HepG2 (cell line): ENCODE data around the gene DDAH2. TPM values are rescaled to one million over a fixed set of nuclear protein-coding genes. Genes with fewer than 3 reads are reported as not detected.
A peak's percentile ranks its signal among the peaks of the same experiment; 100 is the strongest.

Experiments used
- ESRRA ChIP-seq: sonication (generic); formaldehyde crosslinking; IDR thresholded peaks from 2 replicates; pipeline ENCODE4 v1.5.1; 2020; ENCODE audit warnings: mild to moderate bottlenecking, low read depth, missing genetic modification reagents
- FOXJ3 ChIP-seq: sonication (generic); formaldehyde crosslinking; IDR thresholded peaks from 2 replicates; pipeline ENCODE4 v1.4.0; 2020; ENCODE audit warnings: missing genetic modification reagents, mild to moderate bottlenecking, borderline replicate concordance
- GZF1 ChIP-seq: sonication (generic); formaldehyde crosslinking; IDR thresholded peaks from 2 replicates; pipeline ENCODE4 v1.5.1; 2020; ENCODE audit warnings: mild to moderate bottlenecking, missing genetic modification reagents
- HIC2 ChIP-seq: sonication (generic); formaldehyde crosslinking; IDR thresholded peaks from 2 replicates; pipeline ENCODE4 v1.9.0; 2022; ENCODE audit warnings: low read depth, missing genetic modification reagents
- HOXA9 ChIP-seq: sonication (generic); formaldehyde crosslinking; IDR thresholded peaks from 2 replicates; pipeline ENCODE4 v1.8.1; 2022; ENCODE audit warnings: missing genetic modification reagents, mild to moderate bottlenecking, moderate library complexity, borderline replicate concordance
- KDM5A ChIP-seq: fragments of 200-600 bp; sonication (generic); IDR thresholded peaks from 2 replicates; pipeline ENCODE4 v1.7.0; 2018; ENCODE audit warnings: antibody characterized with exemption, mild to moderate bottlenecking, low read length, borderline replicate concordance
- MAFG ChIP-seq: sonication (generic); formaldehyde crosslinking; IDR thresholded peaks from 2 replicates; pipeline ENCODE4 v1.5.1; 2020; ENCODE audit warnings: mild to moderate bottlenecking, missing genetic modification reagents
- MLXIP ChIP-seq: sonication (generic); formaldehyde crosslinking; IDR thresholded peaks from 2 replicates; pipeline ENCODE4 v1.9.0; 2021; ENCODE audit warnings: missing genetic modification reagents, borderline replicate concordance
- MXI1 ChIP-seq: IDR thresholded peaks from 3 replicates; pipeline ENCODE4 v1.6.1; 2012; ENCODE audit warnings: low read depth, low read length, inconsistent platforms, borderline replicate concordance
- NFRKB ChIP-seq: fragments of 450-650 bp; IDR thresholded peaks from 2 replicates; pipeline ENCODE4 v1.6.1; 2017
- NR0B2 ChIP-seq: sonication (generic); formaldehyde crosslinking; IDR thresholded peaks from 2 replicates; pipeline ENCODE4 v1.4.0; 2020; ENCODE audit warnings: mild to moderate bottlenecking, missing genetic modification reagents
- PCBP2 ChIP-seq: fragments of 200-400 bp; formaldehyde crosslinking; optimal IDR thresholded peaks from 2 replicates; pipeline ENCODE3; 2018; ENCODE audit warnings: low read length, low read depth; ENCODE audit not compliant: poor library complexity, severe bottlenecking
- POLR2A ChIP-seq, 2 experiments: IDR thresholded peaks; 2 replicates each; pipeline ENCODE4 v1.6.1; 2011; ENCODE audit warnings: low read depth in 2 of 2, low read length in 2 of 2, mild to moderate bottlenecking in 1 of 2, moderate library complexity in 1 of 2; ENCODE audit not compliant: insufficient read depth in 1 of 2
- RAD21 ChIP-seq: fragments of 450-650 bp; formaldehyde crosslinking; IDR thresholded peaks from 2 replicates; pipeline ENCODE4 v1.5.0; 2020; ENCODE audit warnings: mild to moderate bottlenecking
- TBL1XR1 ChIP-seq: fragments of 150-350 bp; IDR thresholded peaks from 2 replicates; pipeline ENCODE4 v1.6.1; 2014; ENCODE audit warnings: borderline replicate concordance, low read length; ENCODE audit not compliant: partially characterized antibody
- ZBTB3 ChIP-seq: sonication (generic); formaldehyde crosslinking; IDR thresholded peaks from 2 replicates; pipeline ENCODE4 v1.4.0; 2020; ENCODE audit warnings: low read depth, mild to moderate bottlenecking, moderate library complexity, missing genetic modification reagents, borderline replicate concordance
- ZNF142 ChIP-seq: sonication (generic); formaldehyde crosslinking; IDR thresholded peaks from 2 replicates; pipeline ENCODE4 v1.4.0; 2020; ENCODE audit warnings: missing genetic modification reagents
- ZNF350 ChIP-seq: sonication (generic); formaldehyde crosslinking; IDR thresholded peaks from 2 replicates; pipeline ENCODE4 v1.4.0; 2020; ENCODE audit warnings: mild to moderate bottlenecking, low read depth, missing genetic modification reagents, borderline replicate concordance
- ZNF547 ChIP-seq: sonication (generic); formaldehyde crosslinking; IDR thresholded peaks from 2 replicates; pipeline ENCODE4 v1.5.1; 2020; ENCODE audit warnings: mild to moderate bottlenecking, missing genetic modification reagents
- polyA plus RNA-seq, 8 experiments: library from polyadenylated mRNA; depleted of rRNA in 3 of 8; stranded (reverse) in 7 of 8; unstranded in 1 of 8; fragments of >200 nt; fragmentation: Illumina TruSeq in 4 of 8; extraction: Trizol in 4 of 8; gene quantifications; 2 replicates each; pipeline versions ENCODE4 v1.2.1 to v1.2.3, GENCODE V29; 2011 to 2016; ENCODE audit warnings: low read depth in 4 of 8, missing spikeins in 1 of 8, mixed read lengths in 1 of 8; ENCODE audit not compliant: insufficient read depth in 1 of 8
- total RNA-seq, 5 experiments: library from RNA; depleted of rRNA; stranded (reverse); fragments of >200 nt; fragmentation: Illumina TruSeq; extraction: Trizol; gene quantifications; 2 replicates each; pipeline ENCODE4 v1.2.3, GENCODE V29; 2016; ENCODE audit warnings: low read depth in 1 of 5

The DDAH2 gene
- total and polyA plus RNA-seq, 2 of the 13 experiments (the other 11 are each of a cell fraction or from before 2014, with no cell fraction given) = 16.4 to 21.1 TPM

DNA sequence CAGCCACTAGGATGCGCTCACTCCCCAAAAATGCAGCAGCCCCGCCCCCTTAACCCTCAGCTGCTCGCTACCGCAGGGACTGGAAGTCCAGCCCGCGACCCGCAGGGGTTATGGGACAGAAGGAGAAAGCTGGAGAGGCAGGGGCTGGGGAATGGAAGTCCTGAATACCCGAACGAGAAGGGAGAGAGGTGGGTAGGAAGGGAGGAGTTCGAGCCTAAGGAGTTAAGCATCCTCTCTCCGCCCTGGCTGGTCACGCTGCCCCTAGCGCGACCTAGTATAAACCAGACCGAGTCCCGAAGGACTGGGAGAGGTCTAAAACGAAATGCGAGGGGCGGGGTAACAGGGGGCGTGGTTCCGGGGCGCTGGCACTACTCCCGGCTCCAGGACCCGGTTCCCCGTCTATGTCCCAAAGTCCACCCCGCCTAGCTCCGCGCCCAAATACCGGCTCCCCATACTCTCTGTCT is 448 bp upstream of the DDAH2 start (continued):
- TF ChIP-seq ZNF350 (CRISPR knock-in tag) (peak; percentile 61; the same call in 1 of the 2 replicates), ZNF547 (peak; percentile 59; the same call in 1 of the 2 replicates), ZNF142 (CRISPR knock-in tag) (peak; percentile 77), FOXJ3 (CRISPR knock-in tag) (peak; percentile 65; the same call in 1 of the 2 replicates), PCBP2 (peak; percentile 19), ZBTB3 (CRISPR knock-in tag) (no peak; the same call in 1 of the 2 replicates), MAFG (CRISPR knock-in tag) (no peak), NFRKB (no peak), POLR2A (IDR thresholded peaks at IDR 0.05; ENCODE audit: insufficient read depth in 1 of 2, low read depth in 2 of 2, low read length in 2 of 2) (peak in 1 of 2 experiments; percentile 74; a peak in 2 of 4 replicates), TBL1XR1 (peak; percentile 46), HIC2 (CRISPR knock-in tag) (no peak), MLXIP (CRISPR knock-in tag) (peak; percentile 53; the same call in 1 of the 2 replicates), NR0B2 (CRISPR knock-in tag) (0 out of 2 replicates have a peak, but pooled peaks have one; percentile 17), KDM5A (peak; percentile 74; the same call in 1 of the 2 replicates), MXI1 (peak; percentile 28; the same call in 1 of the 3 replicates), ESRRA (CRISPR knock-in tag) (no peak), RAD21 (CRISPR knock-in tag) (peak; percentile 99), GZF1 (CRISPR knock-in tag) (peak; percentile 24; the same call in 1 of the 2 replicates), HOXA9 (CRISPR knock-in tag) (0 out of 2 replicates have a peak, but pooled peaks have one; percentile 30)
